ENCODE results near the gene CRTC3.

- TF ChIP-seq YY1 (IDR thresholded peaks at IDR 0.05; ENCODE audit: insufficient read depth, insufficient read length) (no peak), SUZ12 (IDR thresholded peaks at IDR 0.05; ENCODE audit: extremely low read depth, insufficient read depth, insufficient read length) (no peak)
These were observed 56.1 kb downstream of the CRTC3 start for GRCh38 chr15:90585863-90586262.

All from NT2/D1 (cell line).